Astrocyte of the hippocampus (primary cell): ENCODE results near the gene ILKAP.

ENCODE experiments used
- DNase-seq: peaks from one replicate; pipeline ENCODE4 v3.0.0; 2011; ENCODE audit warnings: low read depth, low spot score

The ILKAP gene

DNA sequence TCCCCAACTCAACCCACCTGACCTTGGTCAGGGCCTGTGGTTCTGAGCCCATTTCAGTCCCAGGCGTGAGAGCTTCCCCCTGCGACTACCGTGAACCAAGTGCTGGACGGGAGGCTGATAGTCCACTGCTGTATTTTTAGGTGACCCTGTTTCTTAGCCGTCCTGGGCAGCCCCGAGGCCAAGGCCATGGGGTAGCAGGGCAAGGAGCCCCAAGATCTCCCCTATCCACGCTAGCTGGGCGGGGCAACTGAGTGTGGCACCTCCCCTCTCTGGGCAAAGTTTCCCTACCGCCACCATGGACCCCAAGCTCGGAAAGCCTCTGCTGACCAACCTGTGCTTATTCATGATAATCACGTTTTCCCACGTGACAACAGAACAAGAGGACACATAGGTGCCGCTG is 65.6 kb downstream of the ILKAP start:
- DNase-seq: no peak

DNA sequence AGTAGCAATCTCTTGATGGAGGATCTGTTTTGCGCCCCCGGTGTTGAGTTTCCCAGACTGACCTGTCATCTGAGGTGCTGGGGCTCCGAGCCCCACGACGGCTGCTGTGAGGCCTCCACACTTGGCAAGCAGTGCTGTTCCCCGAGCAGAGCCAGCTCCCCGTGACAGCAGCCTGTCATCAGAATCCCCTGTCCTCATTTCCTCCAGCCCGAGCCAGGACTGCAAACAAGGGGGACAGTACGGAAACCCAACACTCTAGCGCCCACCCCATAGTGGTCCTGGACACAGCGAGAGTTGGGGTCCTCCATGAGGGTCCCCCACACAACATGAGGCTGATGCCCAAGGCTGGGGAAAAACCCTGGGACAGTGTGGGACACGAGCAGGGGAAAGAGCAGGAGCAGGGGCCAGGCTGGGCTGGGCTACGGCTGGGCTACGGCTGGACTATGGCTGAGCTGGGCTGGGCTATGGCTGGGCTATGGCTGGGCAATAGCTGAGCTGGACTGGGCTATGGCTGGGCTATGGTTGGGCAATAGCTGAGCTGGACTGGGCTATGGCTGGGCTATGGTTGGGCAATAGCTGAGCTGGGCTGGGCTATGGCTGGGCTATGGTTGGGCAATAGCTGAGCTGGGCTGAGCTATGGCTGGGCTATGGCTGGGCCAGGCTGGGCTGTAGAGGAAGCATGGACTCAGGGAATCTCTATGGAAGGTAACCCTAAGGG is 66.5 kb downstream of the ILKAP start:
- no peak for DNase-seq

DNA sequence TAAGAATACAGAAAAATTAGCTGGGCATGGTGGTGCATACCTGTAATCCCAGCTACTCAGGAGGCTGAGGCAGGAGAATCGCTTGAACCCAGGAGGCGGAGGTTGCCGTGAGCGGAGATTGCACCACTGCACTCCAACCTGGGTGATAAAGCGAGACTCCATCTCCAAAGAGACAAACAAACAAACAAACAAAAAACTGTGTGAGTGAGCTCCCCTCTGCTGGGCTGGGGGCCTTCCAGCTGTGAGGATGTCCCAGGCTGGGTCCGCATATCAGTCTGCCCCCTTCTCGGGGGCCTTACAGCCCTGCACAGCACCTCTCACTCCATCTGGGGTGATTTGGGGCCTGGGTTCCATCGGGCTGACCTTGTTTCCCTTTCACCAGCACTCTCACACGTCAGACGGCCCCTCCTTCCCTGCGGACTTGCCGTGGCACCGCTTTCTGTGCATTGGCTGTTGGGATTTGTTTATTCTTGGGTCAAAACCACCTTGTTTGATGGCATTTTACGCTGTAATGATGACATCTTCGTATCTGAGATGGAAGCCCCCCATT is 67.8 kb downstream of the ILKAP start:
- no peak for DNase-seq

DNA sequence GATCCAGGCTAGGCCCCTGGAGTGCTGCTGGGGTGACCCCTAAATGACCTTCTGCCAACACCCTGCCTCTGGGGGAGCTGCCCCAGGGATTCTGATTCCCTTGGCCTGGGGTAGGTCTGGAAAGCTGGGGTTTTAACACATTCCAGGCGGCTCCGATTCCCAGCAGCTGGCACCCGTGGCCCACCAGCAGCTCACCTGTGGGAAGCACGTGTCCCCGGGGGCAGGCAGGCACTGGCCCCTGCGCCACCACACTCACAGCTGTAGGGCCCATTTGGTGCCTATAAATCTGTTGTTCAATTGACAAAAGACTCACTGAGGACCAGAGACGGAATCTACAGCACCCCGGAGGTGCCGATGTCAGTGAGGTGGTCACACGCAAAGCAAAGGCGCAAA is 69.1 kb downstream of the ILKAP start:
- no peak for DNase-seq

DNA sequence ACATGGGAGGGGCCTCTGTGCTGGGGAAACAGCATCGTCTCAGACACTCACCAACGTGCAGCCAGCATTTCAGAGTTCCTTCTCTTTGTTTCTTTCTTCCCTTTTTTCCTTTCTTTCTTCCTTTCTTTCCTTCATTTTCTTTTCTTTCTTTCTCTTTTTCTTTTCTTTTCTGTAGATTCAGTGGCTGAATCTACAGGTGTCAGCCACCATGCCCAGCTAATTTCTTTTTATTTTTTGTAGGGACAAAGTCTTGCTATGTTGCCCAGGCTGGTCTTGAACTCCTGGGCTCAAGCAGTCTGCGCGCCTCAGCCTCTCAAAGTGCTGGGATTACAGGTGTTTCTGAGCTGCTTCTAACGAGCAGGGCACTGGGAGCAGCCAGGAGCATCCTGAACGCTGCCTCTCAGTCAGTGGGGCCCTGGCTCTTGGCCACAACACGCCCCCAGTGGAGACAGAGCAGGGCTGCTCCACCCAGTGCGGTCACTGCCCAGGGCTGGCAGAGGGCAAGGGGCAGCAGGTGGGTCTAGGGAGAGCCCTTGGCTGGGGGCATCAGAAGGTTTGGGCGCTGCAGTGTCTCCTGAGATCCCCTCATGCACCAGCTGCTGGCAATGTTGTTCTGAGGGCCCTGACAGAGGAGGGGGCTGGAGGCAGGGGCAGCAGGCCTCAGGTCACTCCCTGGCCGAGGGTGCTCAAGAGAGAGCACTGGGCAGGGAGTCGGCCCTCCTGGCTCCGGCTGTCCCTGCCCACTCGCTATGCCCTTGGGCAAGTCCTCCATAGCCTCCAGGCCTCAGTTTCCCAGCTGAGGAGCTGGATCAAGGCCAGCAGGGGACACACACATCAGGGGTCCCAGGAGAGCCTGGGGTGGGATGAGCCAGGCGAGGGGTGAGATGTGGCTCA is 69.7 kb downstream of the ILKAP start:
- no peak for DNase-seq

- DNase-seq: no peak
These were observed 70.7 kb downstream of the ILKAP start for GRCh38 chr2:238132463-238133450.

- no peak for DNase-seq
These were observed 71.6 kb downstream of the ILKAP start for GRCh38 chr2:238131761-238132462.

- no peak for DNase-seq
These were observed 72.5 kb downstream of the ILKAP start for GRCh38 chr2:238130696-238131628.

GRCh38 chr2:238130111-238130695 is 73.3 kb downstream of the ILKAP start:
- no peak for DNase-seq

GRCh38 chr2:238129166-238130010 is 74.1 kb downstream of the ILKAP start:
- no peak for DNase-seq

DNA sequence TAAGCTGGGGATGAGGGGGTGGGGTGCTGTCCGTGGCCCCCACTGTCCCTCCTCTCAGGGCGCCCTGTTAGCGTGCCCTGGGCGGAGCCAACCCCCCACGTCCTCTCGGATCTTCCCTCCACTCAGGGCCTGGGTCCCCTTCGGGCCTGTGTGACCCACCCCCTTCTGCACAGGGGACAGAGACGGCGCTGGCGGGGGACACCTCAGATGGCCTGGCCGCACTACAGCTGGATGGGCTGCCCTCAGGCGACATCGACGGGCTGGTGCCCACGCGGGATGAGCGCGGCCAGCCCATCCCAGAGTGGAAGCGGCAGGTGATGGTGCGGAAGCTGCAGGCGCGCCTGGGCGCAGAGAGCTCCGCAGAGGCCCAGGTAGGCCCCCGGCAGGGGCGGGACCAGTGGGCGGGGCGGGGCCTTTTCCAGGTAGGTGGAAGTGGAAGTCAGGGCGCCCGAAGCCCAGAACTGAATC is 74.9 kb downstream of the ILKAP start:
- no peak for DNase-seq

GRCh38 chr2:238128061-238128440 is 75.4 kb downstream of the ILKAP start:
- no peak for DNase-seq

DNA sequence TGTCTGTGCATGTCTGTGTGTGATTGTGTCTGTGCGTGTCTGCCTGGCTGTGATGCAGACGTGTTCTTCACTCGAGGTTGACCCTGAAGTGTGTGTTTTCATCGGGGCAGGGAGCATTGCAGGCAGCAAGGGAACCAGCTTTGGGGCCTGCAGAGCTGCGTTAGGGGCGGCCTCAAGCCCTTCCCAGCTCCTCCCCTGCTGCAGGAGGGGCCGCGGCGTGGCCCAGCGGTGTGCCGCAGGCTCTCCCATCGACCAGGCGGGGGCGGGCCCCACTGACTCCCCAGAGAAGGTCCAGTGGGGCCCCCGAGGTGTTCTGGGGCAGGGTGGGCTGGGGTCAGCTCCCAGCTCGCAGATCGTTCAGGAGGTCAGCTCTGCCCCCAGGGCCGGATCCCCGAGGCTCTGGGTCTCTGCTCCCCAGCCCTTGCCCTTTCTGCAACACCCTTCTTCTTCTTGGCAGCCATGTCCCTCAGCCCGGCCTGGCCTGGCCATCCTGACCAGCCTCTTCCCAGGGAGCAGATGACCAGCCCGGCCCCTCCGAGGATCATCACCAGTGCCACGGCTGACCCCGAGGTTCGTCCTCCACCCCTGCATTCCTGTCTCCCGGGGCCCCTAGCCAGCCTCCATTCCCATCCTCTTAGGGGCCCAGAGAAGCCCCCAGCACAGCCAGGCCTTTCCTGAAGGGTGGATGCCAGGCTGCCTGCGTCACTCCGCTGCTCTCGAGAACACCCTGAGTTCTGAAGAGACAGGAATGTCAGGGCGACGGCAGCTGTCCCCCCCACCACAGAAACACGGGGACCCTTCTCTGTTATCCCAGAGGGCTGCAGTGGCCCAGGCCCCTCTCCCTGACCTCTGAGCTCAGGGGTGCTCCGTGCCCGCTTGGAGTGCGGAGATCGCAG is 76.1 kb downstream of the ILKAP start:
- peak; percentile 54 for DNase-seq

DNA sequence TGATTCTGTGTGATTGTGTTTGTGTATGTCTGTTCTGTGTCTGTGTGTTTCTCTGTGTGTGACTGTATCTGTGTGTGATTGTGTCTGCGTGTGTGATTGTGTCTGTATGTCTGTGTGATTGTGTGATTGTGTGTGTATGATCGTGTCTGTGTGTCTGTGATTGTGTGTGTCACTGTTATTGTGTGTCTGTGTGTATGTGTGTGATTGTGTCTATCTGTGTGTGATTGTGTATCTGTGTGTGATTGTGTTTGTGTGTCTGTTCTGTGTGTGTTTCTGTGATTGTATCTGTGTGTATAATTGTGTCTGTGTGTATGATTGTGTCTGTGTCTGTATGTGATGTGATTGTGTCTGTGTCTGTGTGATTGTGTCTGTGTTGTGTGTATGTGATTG is 76.7 kb downstream of the ILKAP start:
- no peak for DNase-seq

DNA sequence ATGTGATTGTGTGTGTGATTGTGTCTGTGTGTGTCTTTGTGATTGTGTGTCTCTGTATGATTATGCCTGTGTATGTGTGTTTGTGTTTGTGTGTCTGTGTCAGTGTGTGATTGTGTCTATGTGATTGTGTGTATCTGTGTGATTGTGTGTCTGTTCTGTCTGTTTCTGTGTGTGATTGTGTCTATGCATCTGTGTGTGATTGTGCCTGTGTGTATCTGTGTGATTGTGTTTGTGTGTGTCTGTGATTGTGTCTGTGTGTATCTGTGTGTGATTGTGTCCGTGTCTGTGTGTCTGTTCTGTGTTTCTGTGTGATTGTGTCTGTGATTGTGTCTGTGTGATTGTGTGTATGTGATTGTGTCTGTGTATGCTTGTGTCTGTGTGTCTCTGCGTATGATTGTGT is 77.2 kb downstream of the ILKAP start:
- no peak for DNase-seq

- no peak for DNase-seq
These were observed 78.2 kb downstream of the ILKAP start for GRCh38 chr2:238125127-238125885.
